ENCODE measurements around the gene IQCH. TPM values are rescaled to one million over a fixed set of nuclear protein-coding genes. Genes with fewer than 3 reads are reported as not detected.

IQCH gene
- total and polyA plus RNA-seq, 2 experiments from 2014 or later, result 1.7 to 4.6 TPM

GRCh38 chr15:67495585-67495984 is 241.0 kb downstream of the IQCH start:
- no peaks in the 10 kb centered on the region; the same call in 2 of the 3 replicates for H3K9me3 Mint-ChIP-seq
- ATAC-seq, result no peak
- TF ChIP-seq ZNF462 (CRISPR knock-in tag; IDR thresholded peaks at IDR 0.05), result no peak
- no peak for TF ChIP-seq CTCF (conservative IDR thresholded peaks at IDR 0.05; ENCODE audit: low read depth in 2 of 2)
- no peak for TF ChIP-seq CREB1 (CRISPR knock-in tag; IDR thresholded peaks at IDR 0.05; ENCODE audit: low read depth)
- no peak for TF ChIP-seq REST (IDR thresholded peaks at IDR 0.05; ENCODE audit: unreplicated experiment)
- peaks cover 10% of the 10 kb centered on the region; the same call in 1 of the 2 replicates for H3K4me1 ChIP-seq (ENCODE audit: insufficient read depth)
- no peaks in the 10 kb centered on the region for H3F3A ChIP-seq (replicated peaks; ENCODE audit: low read depth)
- no peak for DNase-seq (ENCODE audit: low spot score)
- peaks cover 10% of the 10 kb centered on the region for H3K4me1 Mint-ChIP-seq
- peaks cover 5% of the 10 kb centered on the region for H3K27me3 Mint-ChIP-seq (ENCODE audit: insufficient read depth, low read depth, poor library complexity)
- no peaks in the 10 kb centered on the region for H3K27me3 ChIP-seq (ENCODE audit: insufficient read depth)
- no peaks in the 10 kb centered on the region for H4K20me1 ChIP-seq (replicated peaks; ENCODE audit: insufficient read depth)
- H3K79me2 ChIP-seq (replicated peaks; ENCODE audit: insufficient read depth), result no peaks in the 10 kb centered on the region
- H3K4me3 ChIP-seq, result no peak overlapping the region
- no peaks in the 10 kb centered on the region for H3K9me2 ChIP-seq (ENCODE audit: insufficient read depth)
- H3K27ac ChIP-seq (ENCODE audit: low read depth), result no peak overlapping the region
- no peak overlapping the region for H3K4me2 ChIP-seq
- no peak overlapping the region for H3K27ac Mint-ChIP-seq
- H3K36me3 Mint-ChIP-seq (ENCODE audit: low read depth), result no peaks in the 10 kb centered on the region
- H3K4me3 Mint-ChIP-seq, result no peak overlapping the region
- no peak overlapping the region for H2AFZ ChIP-seq
- H3K36me3 ChIP-seq (ENCODE audit: insufficient read depth), result no peaks in the 10 kb centered on the region
